IPS-11a (cell line): Measurements from ENCODE around the gene CBL.

Source experiments
- H3K4me3 ChIP-seq: one replicate; pipeline ENCODE4 v1.5.1; 2013; ENCODE audit warnings: low read depth, low read length, control low read depth

Gene CBL

DNA sequence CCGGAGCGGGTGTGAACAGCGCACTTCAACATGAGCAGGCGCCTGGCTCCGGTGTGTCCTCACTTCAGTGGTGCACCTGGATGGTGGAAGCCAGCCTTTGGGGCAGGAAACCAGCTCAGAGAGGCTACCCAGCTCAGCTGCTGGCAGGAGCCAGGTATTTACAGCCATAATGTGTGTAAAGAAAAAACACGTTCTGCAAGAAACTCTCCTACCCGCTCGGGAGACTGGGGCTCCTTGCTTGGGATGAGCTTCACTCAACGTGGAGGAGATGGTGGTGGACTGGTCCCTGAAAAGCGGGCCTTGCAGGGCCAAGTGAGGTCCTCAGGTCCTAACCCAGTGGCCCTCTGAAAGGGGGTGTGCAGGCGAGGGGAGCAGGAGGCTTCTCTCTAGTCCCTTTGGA is 103.3 kb downstream of the CBL start:
- H3K4me3 ChIP-seq = no peak overlapping the region

DNA sequence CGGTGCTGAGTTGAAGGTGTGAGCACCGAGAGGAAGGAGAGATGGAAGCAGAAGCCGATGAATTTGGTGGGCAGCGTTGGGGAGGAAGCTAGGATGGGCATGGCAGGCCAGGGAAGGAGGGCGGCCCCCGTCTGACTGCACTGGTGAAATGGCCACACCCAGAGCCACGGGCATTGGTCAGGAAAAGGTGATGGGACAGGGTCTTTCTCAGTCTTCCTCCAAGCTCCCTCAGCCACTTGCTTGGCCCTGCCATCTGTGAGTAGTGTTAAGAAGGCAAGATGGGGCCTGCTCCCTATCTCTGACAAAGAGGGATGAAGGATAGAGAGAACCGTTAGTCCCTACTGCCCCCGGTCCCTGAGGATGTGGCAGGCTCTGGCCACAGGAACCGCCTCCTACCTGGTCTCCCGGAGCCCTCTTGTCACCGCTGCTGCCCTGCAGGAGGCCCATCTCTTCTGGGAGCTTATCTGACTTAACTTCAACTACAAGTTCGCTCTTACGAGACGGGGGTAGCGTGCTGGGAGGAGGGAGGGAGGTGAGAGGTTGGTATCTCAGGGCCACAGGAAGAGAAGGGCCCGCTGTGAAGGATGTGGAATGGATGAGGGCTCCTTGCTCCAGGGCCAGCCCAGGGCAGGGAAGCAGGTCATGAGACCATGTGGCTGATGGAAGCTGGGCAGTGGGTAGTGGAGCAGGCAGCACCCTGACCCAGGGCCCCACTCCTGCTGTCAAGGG is 104.0 kb downstream of the CBL start:
- H3K4me3 ChIP-seq = no peak overlapping the region

DNA sequence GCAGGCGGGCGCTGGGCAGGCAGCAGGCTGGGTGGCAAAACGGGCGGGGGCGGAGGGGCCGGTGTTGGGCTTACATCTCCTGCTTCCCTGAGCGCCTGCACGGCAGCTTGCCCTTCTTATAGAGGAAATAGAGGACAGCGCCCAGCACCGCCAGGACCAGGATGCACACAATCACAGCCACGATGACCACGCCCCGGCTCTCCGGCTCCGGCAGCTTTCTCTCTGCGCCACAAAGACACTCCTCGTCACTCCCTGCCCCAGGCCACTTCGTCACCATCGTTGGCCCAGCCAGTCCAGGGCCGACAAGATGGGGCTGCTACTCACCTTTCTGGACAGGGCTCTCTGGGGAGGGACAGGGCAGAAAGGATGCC is 104.5 kb downstream of the CBL start:
- no peak overlapping the region for H3K4me3 ChIP-seq

DNA sequence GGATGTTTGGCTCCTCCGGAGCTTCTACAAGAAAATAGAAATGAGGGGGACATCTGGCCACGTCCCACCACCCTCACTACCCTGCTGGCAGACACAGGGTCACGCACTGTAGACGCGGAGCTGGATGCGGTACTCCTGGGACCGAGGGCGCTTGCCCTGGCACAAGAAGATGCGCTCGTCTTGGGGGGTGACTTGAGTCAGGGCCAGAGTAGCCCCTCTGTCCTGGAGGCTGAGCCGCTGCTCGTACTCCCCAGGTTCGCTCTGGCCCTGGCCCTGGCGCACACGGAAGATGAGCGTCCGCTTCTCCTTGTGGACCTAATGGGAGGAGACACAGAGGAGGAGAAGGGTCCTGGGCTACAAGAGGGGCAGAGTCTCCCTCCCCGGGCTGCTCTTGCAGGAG is 108.6 kb downstream of the CBL start:
- no peak overlapping the region for H3K4me3 ChIP-seq

DNA sequence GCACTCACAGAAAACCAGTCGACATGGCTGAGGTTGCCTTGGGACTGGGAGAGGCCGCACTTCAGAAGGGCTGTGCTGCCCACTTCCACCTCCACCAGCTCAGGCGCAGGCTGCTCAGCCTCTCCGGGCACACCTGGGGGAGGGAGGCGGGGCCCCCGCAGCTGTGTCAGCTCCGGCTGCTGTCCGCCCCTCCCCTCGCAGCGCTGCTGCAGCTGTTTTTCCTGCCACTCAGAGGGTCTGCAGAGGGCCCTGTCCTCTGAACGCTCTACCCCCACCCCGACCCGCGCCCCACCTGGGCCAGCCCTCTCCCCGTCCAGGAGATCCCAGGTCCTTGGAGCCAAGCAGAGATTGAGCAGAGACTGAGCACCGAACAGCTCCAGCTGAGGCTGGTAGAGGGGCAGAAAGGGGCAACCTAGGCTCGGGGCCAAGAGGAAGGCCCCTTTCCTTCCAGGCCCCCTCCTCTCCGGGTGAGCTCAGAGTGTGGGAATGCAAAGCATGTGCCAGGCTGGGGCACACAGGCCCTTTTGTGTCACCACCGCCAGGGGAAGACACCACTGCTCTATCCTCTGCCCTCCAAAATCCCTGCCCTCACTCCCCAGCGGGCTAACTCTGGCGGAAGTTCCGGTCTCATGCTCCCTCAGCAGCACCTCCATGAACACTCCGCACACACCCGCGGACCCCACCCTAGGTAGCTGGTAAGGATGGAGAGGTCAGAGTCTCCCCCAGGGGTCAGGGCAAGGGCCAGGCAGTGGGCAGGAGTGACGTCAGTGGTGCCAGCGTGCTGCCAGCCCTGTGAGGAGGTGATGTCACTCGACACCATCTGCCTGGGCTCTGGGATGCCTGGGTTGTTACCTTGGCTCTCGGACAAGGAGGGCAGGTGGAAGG is 109.2 kb downstream of the CBL start:
- H3K4me3 ChIP-seq = peak overlapping the region; percentile 72

DNA sequence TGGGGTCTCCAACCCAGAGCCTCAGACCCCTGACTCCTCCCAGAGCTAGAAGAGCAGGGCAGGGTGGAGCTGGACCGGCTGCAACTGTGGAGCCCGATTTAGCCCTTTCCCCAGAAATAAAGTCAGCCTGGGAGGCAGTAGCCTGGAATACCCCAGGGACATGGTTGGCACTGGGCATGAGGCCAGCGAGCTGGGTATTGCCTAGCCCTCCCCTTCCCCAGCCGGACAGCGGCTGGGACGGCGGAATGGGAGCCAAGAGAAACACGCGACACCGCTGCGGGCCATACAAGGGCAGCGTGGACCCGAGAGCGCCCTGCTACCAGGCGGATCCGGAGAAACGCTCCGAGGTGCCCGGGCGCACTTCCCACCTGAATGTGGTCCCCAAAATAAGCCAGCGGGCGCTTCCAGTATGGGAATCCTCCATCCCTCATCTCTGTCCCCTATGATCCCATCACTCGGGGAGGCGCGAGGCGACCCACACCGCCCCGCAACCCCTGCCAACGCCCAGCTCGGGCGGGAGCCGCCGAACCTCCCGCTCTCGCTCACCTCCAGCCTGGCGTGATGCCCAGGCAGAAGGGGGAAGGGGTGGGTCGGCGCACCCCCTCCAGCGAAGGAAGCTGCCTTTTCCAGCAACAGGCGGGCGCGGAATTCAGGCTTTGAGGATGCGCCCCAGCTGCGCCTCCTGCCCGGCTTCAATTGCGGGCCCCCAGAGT is 110.0 kb downstream of the CBL start:
- H3K4me3 ChIP-seq = peak overlapping the region; percentile 72

DNA sequence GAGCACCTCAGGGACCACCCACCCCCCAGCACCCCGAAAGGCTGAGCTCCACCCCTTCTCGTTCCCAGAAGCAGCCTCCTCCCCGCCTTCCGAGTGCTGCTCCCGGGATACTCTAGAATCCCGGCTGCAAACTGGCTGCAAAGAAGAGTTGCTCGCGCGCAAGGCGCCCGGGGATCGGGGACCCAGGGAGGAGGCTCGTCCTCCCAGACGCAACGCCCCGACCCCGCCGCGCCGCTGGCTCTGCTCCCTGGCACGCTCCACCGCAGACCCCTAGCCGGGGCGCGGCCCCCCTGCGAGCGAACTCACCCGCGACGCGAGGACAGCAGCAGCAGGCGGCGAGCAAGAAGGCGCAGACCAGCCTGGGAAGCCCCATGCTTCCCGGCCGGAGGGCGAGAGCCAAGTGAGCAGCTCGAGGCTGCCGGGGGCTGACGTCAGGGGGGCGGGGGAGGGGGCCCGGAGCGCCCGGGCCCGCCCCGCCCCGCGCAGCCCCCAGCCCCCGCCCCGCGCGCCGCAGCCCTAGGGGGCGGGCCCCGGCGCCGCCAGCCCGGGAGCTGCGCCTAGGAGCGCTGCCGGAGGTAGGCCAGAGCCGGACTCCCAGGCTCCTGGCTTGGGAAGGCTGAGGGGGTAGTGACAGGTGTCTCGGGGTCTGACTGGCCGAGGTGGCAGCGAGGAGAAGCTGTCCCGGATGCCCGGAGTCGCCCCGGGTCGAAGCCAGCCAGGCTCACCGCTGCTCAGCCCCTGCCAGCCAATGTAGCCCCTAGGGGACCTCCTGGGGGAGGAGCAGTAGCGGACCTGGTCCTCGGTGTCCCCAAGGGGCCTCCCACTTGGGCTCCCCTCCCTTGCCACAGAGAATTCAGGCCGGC is 110.8 kb downstream of the CBL start, which contains the start of gene MCAM:
TSS of gene MCAM (minus strand) at position 402 of the 863 bp plus-strand sequence. CDS start at position 373, 29 bp downstream.
- peak within 1 kb of the TSS; percentile 72 for H3K4me3 ChIP-seq

DNA sequence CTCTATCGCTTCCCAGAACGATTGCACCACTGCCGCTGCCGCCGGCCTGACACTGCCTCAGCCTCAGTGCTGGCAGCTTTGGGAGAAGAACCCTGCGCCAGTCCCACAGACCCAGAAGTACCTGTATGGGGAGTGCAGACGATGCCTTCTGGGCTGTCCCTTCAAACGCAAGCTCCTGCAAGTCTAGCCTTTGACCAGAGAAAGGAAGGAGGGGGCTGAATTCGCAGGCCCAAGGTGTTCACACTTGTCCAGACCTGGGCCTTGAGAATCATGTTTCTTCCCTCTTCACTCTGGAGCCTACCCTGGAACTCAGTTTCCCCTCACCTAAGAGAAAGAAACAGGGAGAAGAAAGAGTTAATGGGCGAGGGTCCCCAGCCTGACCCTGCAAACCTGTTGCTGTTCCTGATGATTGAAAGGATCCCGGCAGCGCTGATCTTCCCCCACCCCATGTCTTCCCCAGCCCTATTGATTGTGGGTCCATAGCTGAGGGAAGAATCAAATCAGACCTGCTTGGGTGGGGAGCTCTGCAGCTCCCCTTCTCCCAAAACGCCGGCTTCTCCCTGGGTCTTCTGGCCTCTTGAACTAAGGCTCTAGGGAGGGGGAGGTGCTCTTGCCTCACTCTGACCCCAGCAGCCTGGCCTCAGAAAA is 111.6 kb downstream of the CBL start:
- H3K4me3 ChIP-seq = no peak overlapping the region

DNA sequence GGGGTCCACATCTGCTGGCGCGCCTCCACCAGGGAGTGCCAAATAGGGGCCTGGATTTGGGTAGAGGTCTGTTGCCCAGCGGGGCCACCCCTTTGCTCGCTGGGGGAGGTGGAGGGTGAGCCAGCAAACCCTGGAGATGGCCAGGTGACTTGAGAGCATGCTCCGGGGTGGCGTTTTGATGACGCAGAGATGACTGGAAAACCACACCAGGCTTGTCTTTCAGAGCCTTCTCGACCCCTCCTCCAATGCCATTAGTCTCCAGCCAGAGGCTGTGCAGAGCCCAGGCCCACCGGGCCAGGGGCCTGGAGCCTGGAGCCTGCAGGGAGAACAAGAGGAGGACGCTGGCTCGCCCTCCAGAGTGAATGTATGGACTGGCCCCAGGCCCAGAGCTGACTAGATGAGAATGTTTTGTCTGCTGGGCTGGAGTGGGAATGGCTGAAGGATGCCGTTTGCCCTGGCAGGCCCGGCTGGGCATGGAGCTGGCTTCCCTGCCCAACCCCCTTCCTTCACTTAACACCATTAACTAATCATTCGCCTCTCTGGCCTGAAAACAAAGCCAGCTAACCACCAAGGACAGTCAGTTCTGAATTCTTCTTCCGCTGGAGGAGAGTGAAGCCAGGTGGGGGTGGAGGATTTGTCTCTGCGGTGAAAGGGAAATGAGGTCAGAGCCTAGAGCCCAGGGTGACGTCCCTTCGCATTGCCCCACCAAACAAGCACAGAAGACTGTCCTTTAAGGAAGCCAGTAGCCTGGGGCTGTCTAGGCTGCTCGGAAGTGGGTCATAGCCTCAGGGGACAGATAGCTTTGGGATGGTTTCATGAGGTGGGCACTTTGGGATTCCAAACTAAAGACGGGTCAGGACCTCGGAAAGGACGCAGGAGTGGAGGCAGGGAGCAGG is 112.3 kb downstream of the CBL start:
- H3K4me3 ChIP-seq = no peak overlapping the region

DNA sequence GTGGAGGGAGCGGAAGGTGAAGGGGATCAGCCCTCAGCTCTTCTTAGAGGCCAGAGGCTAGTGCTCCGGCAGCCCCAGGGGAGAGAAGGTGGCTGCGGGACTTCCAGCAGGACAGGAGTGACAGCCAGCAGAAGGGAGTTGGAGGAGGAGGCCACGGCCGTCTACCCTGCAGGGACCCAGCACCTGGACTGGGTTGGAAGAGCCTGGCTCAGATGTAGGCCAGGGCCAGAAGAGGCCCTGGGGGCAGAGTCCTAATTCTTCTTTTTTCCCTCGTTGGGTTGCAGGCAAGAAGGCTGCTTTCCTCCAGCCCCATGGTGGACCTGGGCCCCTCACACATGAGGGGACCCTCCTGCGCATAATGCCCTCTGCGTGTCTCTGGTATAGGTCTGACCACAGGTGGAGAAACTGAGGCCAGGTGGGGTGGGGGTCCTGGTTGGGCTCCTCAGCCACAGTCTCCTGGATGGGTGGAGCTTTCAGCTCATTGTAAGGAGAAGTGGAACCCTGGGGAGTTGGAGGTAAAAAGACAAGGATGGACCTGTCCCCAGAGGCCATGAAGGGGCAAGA is 113.1 kb downstream of the CBL start:
- H3K4me3 ChIP-seq = no peak overlapping the region

DNA sequence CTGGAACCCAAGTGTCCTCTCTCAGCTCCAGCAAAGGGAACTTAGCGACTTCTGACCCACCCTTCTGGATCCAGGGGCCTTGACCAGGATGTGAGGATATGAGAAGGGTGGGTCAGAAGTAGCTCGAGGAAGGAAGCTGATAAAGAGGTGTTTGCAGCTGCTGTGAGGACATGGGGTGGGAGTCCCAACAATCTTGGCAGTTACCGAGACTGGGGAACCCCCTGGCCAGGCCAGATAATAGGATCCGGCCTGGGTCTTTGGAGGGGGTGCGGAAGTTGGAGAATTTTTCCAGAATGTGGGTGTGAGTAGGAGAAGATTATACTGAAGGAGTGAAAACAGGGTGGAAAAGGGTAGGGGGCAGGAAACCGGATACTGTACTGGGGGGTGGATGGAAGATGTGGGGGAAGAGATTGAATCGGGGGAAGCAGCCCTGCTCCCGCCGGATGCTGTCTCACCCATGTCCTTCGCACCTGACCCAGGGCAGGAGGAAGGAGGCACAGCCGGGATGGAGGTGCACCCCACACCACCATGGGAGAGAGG is 113.6 kb downstream of the CBL start:
- no peak overlapping the region for H3K4me3 ChIP-seq

DNA sequence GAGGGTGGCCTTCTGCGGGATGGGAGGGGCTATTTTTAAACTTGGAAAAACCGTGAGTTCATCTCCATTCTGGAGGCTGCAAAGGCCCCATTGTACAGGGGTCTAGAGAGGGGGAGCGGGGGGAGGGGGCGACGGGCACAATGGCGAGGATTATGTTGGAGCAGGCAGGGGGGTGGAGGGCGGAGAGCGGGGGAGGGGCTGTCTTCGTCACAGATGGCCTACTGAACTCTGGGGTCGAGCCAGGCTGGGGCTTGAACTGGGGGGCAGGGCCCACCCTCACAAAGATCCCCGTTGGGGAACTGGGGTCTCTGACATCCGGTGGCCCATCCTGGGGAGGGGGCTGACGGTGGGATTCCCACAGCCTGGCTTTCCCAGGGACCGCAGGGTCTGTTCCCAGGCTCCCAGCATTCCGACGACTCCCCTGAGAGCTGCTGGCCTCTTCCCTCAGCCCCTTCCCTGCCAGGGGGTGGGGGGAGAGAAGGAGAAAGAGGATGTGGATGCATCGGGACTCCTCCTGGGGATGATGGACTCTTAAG is 114.2 kb downstream of the CBL start:
- H3K4me3 ChIP-seq = peak overlapping the region; percentile 56

DNA sequence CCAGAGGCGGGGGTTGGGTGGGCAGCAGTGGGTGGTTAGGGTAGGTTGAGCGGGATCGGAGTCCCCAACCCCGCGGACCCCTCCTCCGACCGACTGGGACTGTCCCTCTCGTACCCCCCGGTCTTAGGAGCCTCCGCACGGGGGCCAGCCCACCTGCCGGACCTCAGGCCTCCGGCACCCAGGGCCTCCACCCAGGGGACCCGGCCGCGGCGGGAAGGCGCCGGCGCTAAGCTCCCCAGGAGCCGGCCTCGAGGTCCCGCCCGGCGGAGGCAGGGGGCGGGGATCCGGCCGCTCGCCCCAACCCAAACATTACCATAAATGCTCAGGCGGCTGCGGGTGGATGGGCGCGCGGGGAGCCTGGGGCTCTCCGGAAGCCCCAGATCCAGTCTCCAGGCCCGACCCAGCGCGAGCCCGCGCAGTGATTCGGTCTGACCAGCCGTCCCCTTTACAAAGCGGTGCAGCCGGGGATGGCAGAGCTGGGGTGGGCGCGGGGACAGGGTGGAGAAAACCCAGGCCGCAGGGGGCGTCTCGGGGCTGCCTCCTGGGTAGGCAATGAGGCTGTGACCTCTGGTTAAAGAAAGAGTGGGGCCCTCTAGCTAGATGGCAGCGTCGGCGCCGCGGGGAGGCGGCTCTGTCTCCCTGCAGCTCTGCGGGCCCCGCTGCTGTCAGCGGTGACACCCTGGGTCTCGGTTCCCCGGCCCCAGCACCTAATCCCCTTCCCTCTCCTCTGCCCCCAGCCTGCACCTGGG is 114.8 kb downstream of the CBL start:
- H3K4me3 ChIP-seq = peak overlapping the region; percentile 56

DNA sequence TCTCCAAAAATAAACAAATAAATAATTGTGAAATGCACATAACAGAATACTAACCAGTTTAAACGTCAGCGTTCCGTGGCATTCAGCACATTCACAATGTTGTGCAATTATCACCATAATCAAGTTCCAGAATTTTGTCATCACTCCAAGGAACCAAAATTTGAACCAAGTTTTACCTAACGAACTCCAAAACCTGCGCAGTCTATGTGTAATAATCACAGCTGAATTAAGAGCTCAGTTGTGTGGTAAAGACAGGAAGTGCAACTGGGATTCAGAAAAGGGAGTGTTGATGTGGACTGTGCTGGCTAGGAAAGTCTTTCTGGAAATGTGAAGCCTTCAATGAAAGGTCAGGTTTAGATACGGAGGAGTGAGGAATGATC is 116.2 kb downstream of the CBL start:
- no peak overlapping the region for H3K4me3 ChIP-seq

DNA sequence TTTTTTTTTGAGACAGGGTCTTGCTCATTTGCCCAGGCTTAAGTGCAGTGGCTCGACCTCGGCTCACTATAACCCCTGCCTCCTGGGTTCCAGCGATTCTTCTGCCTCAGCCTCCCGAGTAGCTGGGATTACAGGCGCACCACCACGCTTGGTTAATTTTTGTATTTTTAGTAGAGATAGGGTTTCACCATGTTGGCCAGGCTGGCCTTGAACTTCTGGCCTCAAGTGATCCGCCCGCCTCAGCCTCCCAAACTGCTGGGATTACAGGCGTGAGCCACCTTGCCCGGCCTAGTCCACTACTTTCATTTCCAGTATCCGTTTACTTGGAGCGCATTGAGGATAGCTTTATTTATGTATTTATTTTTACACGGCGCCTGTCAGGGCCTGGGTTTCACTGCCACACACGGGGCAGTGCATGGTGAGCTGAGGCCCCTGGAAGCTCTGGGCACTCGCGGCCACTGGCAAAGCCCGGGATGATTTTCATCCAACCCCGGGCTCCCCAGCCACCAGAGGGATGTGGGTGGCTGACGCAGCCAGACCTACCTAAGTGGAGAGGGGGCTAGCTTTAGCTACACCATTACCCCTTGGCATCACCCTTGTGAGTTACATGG is 116.9 kb downstream of the CBL start:
- H3K4me3 ChIP-seq = no peak overlapping the region

DNA sequence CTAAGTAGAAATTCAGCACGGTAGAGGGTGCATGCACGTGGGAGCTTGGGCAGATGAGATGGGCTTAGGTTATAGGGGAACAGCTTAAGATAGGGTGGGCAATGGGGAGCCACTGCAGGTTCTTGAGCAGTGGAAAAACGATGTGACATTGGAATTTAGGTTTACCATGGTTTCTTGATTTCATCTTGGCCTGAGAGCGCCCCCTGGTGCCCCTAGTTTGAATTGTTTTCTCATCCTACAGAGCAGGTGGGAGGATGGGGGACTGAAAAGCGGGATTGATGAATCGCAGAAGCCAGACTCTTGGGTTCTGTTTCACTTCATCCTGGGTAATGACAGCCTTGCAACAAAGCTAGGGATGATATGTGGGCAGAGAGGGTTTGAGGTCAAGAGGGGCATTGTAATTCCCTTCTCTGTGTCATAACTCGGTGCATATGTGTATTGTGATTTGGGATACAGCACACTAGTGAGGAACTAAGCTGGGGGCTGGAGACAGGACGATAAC is 117.4 kb downstream of the CBL start:
- H3K4me3 ChIP-seq = no peak overlapping the region

DNA sequence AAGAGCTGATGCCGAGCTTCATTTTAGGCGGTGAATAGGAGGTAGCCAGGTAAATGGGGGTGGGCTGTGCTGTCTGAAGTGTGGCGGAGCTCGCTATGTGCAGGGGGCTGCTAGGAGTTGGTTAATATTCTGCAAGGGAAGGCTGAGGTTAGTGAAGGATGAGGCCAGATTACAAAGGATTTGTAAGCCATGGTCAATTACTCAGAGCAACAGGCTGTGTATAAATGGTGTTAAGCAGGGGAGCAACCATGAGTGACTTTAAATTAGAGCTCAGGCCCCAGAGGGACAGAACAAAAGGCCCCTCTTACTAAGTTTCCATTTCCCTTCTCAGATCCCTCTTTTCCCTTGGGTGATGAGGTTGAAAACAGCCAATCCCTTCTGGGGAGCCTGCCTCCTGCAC is 118.0 kb downstream of the CBL start:
- no peak overlapping the region for H3K4me3 ChIP-seq
